SK-MEL-5 (cell line): ENCODE results near the gene COL4A2. TPM values are rescaled to one million over a fixed set of nuclear protein-coding genes. Genes with fewer than 3 reads are reported as not detected.

Experiments
- DNase-seq: peaks from one replicate; pipeline ENCODE4 v3.0.0-alpha.2; 2016; ENCODE audit warnings: low read depth, low spot score
- in situ Hi-C: cut with HindIII; loops from 2 replicates; pipeline ENCODE4 v1.10.0; 2016; ENCODE audit warnings: low sequenced_read_pairs, high pct_unique_total_duplicates, low pct_unique_long_range_greater_than_20kb
- total RNA-seq: library from RNA; depleted of rRNA; stranded (reverse); fragments of >200 nt; shearing (Covaris generic); gene quantifications from 2 replicates; pipeline ENCODE4 v1.2.3, GENCODE V29; 2014

COL4A2 gene
- total RNA-seq, 1 experiment from 2014 or later: 23.4 TPM

DNA sequence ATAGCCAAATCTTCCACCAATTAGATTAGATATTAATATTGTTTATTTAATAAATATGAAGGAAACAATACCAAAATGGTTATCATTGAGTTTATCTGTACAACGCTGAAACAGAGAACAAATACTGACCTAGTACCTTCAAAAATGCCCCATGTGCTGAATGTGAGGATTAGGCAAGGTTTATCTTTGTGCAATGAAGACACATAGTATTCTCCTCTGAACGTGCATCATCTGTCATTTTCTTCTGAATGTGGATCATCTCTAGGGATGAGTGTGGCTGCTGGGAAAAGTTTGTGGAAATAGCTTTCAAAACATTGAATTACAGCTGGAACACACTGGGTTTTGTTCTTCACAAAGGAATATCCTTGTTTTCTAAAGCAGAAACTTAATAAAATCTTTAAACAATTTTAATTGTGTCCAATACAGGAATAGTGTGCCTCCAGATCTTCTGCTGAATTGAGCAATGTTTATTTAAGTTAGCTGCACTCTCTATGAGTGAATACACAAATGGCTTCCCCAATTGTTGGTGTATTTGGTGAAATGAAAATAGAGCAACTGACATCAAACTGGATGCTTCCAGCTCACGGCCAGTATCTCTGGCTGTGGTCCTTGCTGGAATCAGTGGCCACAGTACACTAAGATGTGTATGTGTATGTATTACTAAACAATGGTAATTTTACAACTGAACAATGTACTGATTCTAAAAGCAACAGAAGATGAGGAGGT is 6.8 kb upstream of the COL4A2 start:
- in situ Hi-C loops: no loop called here
- no peak for DNase-seq

DNA sequence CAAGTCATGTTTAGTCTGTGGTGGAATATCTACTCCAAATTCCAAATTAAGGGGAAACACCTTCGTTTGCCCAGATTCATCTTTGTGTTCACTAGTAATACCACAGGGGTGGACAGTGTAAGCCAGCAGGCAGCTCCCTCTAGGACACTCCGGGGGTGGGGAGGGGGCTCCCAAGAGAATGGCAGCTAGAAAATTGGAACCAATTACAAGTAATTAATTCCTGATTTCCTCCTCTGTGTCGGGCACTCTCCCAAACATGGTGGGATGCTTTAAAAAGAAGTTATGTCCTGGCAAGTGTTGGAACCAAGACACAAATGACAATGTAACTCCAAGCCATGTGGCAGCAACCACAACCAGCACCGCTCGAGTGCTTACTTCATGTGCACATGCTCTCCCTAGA is 6.0 kb upstream of the COL4A2 start:
- DNase-seq: no peak
- in situ Hi-C loops: no loop called here

DNA sequence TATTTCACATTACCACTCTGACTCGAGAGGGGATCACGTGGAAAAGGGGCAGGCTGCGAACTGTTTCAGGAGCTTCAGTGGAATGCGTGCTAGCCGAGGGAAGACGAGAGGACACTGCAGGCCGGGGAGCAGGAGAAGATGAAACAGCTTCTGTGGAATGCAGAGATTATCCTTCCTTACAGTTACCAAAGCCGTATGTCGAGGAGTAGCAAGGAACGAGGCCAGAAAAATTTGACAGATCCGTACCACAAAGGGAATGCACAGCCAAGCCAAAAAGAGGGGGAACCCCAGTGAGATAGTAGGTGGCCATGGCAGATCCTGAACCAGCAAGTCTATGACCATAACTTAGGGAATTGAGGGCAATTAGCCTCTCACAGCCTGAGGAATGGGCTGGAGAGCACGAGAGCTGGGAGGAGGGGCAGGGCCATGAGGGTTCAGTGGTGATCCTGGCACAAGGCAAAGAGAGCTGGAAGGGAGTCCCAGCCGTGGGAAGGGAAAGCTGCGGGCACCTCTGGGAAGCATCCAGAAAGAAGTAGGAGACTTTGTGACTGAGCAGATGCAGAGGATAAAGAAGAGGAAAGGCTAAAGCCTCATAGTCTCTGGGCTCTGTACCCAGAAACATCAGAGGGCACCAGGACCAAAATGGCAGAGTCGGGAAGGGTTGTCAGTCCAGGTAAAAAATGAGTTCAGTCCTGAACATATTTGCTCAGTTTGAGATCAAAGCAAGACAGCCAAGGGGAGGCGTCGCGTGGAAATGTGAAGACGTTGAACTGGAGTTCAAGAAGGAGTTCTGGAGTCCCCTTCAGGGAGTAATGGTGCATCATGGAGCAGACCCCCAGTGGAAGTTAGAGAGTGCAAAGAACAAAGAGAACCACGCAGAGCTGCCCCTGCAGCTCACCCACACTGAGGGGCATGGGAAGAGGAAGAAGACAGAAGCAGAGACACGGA is 5.2 kb upstream of the COL4A2 start:
- in situ Hi-C loops: no loop called here
- DNase-seq: no peak

DNA sequence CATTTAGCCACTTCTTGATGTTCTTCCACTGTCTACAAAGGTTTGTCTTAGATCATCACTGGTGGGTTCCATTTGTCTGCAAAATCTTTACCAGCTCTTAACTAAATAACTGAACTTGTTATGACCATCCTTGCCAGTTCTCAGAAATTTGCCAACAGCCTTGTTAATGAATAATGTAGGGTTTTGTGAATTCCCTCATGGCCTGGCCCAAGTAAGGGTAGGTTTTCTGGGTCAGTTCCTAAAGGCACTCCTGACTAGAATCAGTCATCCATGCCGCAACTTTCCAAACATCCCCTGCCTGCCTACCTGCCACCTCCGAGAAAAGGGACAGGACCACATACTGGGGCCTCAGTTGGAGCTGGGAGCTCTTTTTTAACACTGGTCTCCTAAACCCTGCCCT is 4.1 kb upstream of the COL4A2 start:
- in situ Hi-C loops: no loop called here
- no peak for DNase-seq

DNA sequence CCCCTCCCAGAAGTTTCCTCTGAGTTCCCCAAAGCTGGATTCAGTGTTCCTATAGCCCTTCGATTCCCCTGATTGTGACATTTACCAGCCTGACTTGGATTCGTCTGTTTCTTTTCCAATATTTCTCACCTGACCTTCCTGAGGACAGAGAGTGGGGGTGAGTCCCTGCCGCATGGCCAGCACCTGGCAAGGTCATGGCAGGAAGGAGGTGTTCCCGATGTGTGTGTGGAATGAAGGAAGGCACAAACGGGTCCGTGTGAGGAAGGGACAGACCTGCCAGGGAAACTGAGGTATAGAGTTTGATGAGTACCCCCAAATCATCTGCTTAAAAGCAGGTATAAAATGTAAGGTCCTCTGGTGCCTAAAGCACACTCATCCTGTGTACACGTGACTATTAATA is 3.4 kb upstream of the COL4A2 start:
- in situ Hi-C loops: no loop called here
- no peak for DNase-seq

DNA sequence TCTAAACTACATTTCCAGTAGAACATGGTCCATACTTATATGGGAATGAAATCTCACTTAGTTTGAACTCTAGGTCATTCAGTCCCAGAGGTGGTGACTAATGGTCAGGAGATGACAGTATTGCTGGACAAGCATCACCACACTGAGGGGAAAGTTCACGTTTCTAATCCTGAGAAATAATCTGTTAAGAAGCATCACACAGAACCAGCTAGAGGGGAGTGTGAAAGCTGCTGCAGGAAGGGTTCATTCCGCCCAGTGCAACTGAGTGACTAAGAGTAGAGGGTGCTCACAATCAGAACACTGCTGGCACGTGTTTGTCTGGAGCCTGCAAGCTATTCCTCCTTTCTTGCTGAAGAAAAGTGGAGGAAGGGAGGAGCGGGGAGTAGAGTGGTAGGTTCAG is 2.8 kb upstream of the COL4A2 start:
- no peak for DNase-seq
- in situ Hi-C loops: no loop called here

DNA sequence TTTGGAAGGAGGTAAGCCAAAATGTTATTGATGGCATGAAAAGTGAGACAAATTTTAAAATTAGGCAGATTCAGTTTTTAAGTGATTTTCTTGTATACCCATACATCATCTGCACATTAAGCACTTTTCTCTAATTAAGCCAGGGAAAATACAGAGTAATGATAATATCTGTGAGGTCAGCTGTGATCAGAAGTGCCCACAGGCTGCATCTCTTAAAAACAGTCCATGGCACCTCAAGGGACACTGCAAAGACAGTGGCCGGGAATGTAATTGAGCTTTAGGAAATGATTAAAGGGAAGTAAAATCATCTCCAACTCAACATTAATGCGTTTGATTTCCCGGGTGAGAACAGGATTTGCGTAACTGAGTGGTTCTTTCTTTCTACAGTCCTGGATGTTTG is 2.1 kb upstream of the COL4A2 start:
- in situ Hi-C loops: no loop called here
- DNase-seq: no peak

DNA sequence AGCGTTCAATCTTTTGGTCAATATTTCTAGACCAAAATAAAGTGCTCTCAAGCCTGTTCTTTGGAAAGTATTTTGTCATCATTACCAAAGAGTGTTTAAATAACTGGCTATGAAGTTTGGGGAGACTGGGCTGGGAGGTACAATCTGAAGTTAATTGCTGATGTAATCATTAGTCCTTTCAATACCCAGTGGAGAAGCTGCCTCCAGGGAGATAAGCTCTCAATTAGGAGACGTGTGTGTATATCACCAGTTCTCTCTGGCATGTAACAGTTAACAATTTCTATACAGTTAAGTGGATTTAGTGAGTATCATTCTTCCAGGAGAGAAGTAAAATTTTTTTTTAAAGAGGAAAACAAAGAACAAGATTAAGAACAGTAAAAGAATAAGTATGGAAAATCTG is 1.5 kb upstream of the COL4A2 start:
- DNase-seq: no peak
- in situ Hi-C loops: no loop called here

DNA sequence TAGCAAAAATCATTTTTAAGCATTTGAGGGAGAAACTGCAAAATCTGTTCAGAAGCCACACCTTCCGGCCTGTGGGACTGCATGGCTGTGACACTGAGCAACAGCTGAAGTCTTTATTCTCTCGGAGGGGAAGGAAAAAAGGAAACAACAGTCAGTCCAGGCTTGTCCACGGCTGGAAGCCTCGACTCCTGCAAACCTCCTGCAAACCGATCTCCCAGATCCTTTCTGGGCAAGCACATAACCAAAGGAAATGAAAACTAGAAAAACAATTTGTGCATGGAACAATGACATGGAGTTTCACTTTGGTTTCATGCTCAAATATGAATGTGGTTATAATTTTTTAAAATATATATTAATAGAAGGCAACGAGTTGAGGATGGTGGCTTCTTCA is 1.1 kb upstream of the COL4A2 start:
- no peak for DNase-seq
- in situ Hi-C loops: no loop called here

DNA sequence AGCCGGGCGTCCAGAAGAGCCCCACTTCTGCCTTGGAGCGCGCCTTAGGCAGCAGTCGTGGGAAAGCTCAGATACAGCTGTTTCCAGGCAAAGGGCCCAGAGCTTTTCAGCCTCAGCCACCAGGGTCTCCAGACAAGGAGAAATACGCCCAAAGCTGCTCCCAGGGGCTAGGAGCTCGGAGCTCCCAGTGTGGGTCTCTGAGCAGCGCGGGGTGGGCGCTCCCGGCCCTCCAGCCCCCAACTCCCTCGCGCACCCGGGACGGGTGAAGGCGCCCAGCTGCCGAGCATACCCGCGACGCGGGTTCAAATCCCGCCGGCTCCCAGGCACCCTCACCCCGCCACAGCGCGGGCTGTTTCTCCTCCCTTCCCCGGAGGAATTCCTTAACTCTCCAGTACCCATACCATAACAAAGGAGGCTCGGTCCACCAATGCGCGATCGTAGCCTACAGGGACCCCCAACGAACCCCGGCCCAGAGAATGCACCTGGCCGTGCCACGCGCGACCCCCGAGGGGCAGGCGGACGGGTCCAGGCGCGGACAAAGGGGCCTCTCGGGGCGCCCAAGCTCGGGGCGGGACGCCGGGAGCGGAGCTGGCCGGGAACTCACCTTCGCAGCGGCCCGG is 634 bp upstream of the COL4A2 start:
- DNase-seq: no peak
- in situ Hi-C loops: no loop called here

DNA sequence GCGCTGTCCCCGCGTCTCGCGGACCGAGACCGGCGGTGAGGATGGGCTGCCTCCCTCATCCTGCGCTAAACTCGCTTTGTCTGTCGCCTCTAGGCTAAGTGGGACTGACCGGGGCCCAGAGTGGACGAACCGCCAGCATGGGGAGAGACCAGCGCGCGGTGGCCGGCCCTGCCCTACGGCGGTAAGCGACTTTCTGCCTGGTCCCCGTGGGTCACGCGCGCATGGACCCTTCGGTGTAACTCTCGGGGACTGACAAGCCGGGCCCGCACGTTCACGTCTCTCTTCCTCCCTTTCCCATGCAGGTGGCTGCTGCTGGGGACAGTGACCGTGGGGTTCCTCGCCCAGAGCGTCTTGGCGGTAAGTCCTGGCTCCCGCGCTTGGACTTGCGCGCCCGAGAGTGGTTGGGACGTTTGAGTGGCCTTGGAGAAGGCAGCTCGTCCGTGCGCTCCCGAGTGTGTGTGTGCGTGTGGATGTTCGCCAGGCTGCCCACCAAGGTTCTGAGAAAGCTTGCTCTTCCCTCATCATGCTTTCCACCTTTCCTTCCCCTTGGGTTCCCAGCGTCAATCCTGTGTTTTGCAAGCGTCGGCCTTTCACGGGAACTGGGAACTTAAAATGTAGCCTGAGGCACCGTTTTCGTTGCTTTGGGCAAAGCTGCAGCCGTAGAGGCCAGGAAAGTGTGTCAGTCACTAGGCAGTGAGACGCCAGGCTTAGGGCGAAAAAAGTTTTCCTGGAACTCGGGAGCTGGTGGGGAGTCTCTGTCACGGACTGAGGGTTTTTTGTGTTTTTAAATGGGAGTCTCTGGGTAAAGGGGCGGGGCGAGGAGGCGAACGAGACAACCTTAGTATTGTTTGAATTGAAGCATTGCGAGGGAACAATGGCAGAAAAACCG is 927 bp downstream of the COL4A2 start:
- DNase-seq: no peak
- in situ Hi-C loops: no loop called here

DNA sequence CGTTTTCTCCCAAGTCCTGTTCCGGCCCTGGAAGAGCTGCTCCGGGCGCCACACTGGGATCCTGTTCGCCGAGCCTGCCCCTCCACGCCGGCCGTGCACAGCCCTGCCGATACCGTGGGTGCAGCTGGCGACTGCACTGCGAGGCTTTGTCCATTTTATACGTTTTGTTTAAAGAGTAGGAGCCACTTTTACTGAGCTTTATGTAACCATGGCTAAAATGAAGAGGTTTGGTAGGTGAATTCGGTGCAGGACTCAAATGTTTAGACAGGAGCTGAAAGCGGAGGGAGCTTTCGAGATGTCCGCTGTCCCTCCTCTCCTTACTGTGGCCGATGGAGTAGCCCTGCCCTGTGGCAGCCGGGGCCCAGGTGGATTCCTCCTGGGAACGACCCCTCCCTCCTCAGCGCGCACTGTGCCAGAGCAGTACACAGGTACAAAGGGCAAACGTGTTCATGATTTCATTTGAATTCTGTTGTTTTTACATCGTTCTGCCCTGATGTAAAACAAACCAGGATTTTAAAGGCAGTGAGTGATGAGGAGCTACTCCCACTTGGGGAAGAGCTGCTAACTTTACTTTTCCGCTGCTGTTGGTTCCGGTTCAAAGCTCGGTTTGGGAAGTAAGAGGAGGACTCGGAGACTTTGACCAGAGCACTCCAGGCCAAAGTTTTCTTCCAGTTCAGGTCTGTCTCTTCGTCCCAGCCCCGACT is 1.7 kb downstream of the COL4A2 start:
- in situ Hi-C loops: no loop called here
- DNase-seq: no peak

DNA sequence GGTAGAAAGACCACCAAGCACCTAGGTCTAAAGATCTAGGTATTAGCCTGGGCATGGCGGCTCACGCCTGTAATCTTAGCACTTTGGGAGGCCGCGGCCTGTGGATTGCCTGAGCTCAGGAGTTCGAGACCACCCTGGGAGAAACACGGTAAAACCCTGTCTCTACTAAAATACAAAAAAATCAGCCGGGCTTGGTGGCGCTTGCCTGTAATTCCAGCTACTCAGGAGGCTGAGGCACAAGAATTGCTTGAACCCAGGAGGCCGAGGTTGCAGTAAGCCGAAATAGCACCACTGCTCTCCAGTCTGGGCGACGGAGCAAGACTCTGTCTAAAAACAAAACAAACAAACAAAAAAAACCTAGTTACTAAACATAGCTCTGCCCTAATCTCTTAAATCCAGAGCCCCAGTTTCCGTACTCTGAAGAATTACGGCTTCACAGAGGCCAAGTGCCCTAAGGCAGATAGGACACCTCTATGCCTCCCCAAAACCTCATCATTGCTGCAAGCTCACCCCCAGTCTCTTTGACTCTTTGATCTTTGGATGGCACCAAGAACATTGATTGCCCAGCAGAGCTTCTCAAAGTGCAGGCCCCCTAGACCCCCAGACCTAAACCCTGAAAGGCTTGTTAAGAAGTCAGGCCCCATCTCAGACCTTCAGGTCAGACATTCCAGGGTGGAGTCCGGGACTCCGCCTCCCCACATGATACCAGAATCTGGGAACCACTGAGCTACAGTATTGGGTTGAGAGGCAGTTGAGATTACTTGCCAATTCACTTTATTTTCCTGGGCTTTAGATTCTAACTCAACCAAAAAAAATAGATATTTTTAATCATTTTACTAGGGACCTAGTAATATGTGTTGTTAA is 2.8 kb downstream of the COL4A2 start:
- in situ Hi-C loops: no loop called here
- no peak for DNase-seq

DNA sequence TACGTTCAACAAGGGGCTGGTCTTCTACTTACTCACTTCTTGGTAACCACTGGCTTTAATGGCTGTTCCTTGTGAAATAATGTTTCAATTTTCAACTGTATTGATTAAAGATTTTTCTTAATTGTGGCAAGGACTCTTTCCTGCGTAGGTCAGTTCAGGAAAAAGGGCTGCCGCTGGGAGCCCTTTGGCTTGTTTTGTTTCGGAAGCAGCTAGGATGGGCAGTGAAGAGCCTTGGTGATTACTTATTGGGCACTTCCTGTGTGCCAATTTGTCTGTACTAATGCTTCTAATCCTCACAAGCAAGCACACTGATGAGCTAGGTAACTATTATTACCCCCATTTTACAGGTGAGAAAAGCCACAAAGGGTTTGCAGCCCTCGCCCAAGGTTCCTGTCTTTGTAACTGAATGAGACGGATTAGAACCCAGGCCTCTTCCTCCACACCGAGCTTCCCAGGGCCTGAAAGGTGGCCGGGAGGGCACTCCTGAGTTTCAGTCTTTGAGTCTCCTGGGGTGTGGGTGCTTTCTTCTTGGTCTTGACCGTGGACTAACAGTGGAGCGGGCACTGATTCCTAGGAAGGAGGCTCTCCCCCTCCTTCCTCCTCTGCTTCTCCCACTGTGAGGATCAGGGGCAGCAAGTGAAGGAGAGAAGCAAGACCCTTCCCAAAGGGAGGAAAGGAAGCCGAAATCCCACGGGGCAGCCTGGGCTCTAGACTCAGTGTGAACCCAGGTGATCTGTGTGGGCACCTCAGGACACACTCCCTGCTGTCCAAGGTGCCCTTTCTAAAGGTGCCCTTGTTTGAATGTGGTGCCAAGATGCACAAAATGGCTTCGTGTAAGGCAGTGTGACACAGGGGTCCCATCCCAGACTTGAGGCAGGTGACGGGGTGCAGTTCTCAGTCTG is 3.7 kb downstream of the COL4A2 start:
- DNase-seq: no peak
- in situ Hi-C loops: no loop called here
